D341Med (cell line): ENCODE measurements around the gene GDPGP1.
"Not testable (repeated sequence)": the region's sequence is repeated elsewhere in the genome, so short reads cannot be mapped to it uniquely, and the experiment has no call there.

Source experiments
- DNase-seq: peaks from one replicate; pipeline ENCODE4 v3.0.0; 2012; ENCODE audit warnings: low spot score

Gene GDPGP1

DNA sequence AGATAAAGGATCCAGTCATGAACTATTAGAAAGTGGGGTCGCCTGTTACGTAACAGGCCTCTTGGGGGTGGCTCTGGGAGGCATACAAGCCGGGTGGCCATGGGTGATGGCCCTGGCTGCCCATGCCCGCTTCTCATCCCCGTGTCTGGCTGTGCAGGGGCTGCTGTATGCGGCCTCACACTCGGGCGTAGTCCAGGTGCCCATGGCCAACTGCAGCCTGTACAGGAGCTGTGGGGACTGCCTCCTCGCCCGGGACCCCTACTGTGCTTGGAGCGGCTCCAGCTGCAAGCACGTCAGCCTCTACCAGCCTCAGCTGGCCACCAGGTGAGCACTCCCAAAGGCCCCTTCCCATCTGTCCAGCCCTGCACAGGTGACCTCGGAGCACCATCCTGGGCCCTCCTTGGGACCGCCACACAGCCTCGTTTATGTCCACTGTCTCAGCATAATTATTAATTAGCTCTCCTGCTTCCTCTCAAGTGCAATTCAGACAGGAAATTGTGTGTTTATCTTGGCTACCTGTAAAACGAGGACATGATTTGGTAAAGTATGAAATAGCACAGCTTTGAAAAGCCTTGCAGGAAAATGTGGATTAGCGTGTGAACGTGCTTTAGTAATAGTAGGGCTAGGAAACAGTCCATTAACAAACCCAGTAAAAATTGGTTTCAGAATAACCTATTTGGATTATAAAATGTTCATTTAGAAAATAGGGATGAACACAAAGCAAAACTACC is 8.3 kb upstream of the GDPGP1 start:
- DNase-seq: peak; percentile 10

GRCh38 chr15:90227336-90227735 is 6.7 kb upstream of the GDPGP1 start:
- DNase-seq: peak; percentile 6

DNA sequence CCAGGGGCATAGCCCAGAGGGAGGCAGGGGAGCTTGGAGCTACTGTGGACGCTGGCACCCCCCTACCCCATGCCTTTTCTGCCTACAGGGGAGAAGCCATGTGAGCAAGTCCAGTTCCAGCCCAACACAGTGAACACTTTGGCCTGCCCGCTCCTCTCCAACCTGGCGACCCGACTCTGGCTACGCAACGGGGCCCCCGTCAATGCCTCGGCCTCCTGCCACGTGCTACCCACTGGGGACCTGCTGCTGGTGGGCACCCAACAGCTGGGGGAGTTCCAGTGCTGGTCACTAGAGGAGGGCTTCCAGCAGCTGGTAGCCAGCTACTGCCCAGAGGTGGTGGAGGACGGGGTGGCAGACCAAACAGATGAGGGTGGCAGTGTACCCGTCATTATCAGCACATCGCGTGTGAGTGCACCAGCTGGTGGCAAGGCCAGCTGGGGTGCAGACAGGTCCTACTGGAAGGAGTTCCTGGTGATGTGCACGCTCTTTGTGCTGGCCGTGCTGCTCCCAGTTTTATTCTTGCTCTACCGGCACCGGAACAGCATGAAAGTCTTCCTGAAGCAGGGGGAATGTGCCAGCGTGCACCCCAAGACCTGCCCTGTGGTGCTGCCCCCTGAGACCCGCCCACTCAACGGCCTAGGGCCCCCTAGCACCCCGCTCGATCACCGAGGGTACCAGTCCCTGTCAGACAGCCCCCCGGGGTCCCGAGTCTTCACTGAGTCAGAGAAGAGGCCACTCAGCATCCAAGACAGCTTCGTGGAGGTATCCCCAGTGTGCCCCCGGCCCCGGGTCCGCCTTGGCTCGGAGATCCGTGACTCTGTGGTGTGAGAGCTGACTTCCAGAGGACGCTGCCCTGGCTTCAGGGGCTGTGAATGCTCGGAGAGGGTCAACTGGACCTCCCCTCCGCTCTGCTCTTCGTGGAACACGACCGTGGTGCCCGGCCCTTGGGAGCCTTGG is 5.9 kb upstream of the GDPGP1 start:
- peak; percentile 20 for DNase-seq

- DNase-seq: peak; percentile 12
These were observed 5.0 kb upstream of the GDPGP1 start for GRCh38 chr15:90228960-90229359.

GRCh38 chr15:90230071-90230494 is 3.9 kb upstream of the GDPGP1 start:
- peak; percentile 7 for DNase-seq

DNA sequence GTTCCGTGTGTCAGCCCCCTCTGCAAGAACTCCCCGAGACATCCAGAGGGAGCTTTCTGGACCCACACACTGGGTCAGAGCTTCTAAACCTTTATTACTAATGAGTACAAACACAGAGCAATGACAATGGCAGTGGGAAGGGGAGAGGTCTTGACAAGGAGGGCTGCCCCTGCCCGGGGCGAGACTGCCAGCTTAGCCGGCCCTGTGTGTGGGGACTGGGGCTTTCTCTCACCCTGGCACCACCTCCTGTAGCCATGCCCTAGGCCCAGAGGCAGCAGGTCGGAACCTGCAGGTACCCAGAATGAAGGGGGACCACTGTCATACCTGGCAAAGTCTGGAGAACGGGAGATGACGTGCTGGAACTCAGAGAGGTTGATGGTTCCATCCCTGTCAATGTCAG is 3.4 kb upstream of the GDPGP1 start:
- DNase-seq: peak; percentile 9

GRCh38 chr15:90231028-90232017 is 2.7 kb upstream of the GDPGP1 start:
- peak; percentile 13 for DNase-seq

DNA sequence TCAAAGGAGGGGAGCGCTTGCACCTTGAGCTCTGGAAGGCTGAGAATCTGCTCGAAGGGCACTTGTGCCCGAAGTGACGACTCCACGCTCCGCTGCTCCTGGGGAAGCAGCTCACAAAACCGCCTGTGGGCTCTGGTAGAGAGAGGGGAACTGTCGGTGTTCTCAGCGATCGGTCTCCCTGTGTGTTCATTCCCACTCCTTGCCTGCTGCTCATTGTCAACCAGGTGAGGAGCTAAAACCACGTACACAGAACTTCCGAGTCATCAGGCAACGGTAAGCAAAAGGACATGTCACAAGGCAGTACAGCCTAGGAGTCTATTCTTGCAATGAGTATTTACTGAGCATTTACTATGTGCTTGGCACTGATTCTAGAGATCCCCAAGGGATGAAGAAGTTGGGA is 1.8 kb upstream of the GDPGP1 start:
- peak; percentile 7 for DNase-seq

DNA sequence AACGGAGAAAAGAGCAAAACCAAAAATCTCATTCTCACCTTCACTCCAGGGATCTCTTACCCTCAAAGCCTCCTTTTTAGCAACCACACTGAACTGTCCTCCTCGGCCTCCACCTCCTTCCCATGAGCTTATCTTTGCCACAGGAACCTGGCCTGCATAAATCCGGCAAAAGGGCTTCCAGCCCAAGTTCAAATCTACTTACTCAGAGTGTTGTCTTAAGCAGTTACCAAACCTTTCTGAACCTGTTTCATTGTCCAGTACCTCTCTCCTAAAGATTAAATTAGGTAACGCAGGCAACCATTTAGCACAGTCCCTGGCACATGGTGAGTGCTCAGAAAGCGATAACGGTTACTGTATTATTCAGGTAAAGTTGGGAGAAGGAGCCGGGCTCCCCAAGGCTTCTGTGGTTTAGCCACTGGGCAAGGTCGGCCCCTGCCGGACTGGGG is 1.0 kb upstream of the GDPGP1 start:
- peak; percentile 22 for DNase-seq

DNA sequence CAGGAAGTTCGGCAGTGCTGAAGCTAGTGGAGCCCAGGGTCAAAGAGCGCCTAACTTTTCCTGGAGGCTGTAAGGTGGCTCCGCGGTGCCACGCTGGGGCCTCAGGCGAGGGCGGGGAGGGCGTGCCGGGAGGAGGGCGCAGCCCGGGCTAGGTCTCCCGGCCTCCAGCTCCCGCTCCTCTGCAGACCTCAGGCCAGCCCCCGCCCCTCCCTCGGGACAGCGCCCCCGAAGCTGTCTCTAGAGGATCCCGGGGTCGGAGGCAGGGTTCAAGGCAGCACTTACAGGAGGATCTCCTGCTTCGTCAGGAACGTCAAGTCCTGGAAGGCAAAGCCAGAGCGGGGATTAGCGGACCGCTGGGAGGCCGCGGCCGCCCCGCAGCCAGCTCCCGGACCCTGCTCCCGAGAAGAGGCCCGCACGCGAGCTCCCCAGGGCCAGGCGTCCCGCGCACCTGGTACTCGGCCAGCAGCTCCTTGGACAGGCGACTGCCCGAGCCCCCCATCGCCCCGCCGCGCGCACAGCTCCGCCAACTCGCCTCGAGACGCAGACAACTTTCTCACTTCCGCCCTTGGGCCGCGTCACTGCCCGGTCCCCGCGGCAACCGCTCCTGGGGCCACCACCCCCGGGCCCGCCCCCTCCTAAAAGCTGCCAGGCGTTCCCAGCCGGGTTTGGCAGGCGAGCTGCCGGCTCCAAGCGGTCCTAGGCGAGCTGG is 468 bp upstream of the GDPGP1 start, which contains the start of gene CIB1:
TSS of gene CIB1 (minus strand) at position 555 of the 709 bp plus-strand sequence. CDS start at position 499, 56 bp downstream.
- DNase-seq: peak; percentile 99

DNA sequence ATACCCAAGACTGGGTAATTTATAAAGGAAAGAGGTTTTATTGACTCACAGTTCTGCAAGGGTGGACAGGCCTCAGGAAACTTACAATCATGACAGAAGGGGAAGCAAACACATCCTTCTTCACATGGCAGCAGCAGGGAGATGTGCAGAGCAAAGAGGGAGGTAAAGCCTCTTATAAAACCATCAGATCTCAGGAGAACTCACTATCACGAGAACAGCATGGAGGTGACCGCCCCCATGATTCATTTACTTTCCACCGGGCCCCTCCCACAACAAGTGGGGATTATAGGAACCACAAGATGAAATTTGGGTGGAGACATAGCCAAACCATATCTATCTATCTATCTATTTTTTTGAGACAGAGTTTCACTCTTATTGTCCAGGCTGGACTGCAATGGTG is 5.4 kb downstream of the GDPGP1 start:
- DNase-seq: no peak

GRCh38 chr15:90240856-90241255 is 6.8 kb downstream of the GDPGP1 start:
- no peak for DNase-seq

DNA sequence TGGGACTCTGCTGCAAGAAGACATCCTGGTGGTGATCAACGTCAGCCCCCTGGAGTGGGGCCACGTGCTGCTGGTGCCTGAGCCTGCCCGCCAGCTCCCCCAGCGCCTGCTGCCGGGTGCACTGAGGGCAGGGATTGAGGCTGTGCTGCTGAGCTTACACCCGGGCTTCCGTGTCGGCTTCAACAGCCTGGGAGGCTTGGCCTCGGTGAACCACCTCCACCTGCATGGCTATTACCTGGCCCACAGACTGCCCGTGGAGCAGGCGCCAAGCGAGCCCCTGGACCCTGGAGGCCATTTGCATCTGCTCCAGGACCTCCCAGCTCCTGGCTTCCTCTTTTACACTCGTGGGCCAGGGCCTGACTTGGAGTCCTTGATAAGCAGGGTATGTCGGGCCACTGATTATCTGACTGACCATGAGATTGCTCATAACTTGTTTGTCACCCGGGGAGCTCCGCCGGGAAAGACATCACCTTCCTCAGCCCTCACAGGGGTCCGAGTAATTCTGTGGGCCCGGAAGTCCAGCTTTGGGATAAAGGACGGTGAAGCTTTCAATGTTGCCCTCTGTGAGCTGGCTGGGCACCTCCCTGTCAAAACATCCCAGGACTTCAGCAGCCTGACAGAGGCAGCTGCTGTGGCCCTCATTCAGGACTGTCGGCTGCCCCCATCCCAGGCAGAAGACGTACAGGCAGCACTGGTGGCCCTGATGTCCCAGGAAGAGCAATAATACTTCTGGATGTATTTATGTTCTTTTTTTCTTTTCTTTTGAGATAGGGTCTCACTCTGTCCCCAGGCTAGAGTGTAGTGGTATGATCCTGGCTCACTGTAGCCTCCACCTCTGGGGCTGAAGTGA is 7.6 kb downstream of the GDPGP1 start:
- no peak for DNase-seq

- no peak for DNase-seq
These were observed 10.1 kb downstream of the GDPGP1 start for GRCh38 chr15:90243943-90244639.

GRCh38 chr15:90248789-90249202 is 14.8 kb downstream of the GDPGP1 start:
- DNase-seq: no peak

GRCh38 chr15:90249203-90249863 is 15.3 kb downstream of the GDPGP1 start, which contains the start of gene TTLL13:
Gene TTLL13, plus strand, starts transcription at chr15:90249556. Its CDS starts 1,075 bp downstream, at chr15:90250631.
- DNase-seq: peak; percentile 93

DNA sequence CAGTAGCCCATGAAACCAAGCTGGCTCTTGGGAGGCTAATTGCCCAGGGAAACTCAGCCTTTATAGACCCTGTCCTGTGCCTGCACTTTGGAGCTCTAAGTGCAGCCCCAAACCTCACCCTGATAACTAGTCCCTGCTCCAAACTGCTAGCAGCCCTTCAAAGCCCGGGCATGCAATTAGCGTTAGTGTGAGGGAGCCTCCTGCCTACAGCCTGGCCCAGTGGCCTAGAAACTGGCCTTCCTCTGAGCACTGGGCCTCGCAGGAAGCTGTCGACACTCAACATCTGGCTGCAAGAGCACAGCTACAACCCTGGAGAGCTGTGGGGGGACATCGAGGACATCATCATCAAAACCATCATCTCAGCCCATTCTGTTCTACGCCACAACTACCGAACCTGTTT is 23.8 kb downstream of the GDPGP1 start:
- DNase-seq: no peak

DNA sequence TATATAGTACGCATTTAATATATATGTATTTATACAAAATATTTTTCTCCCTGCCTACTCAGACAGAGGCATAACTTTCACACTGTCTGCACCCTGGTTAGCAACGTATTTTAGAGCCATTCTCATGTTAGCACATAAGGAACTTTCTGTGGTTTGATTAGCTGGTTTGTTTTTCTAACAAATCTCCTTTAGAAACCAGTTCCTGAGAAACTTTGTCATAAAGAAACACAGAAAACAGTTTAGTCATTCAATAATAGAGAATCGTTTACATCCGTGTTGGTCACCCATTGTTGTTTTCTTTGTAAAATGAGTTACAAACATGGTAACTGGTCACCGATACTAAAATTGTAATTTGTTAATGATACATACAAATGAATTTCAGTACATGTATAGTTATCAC is 25.5 kb downstream of the GDPGP1 start:
- DNase-seq: no peak

- not testable (repeated sequence) for DNase-seq
These were observed 26.7 kb downstream of the GDPGP1 start for GRCh38 chr15:90260731-90261130.
